GM13977 (cell line): ENCODE data around the gene POU2AF1.

Source experiments
- DNase-seq: peaks from one replicate; pipeline ENCODE4 v3.0.0; 2012; ENCODE audit warnings: low spot score
- in situ Hi-C: fragments of 300-500 bp; cut with MboI; formaldehyde crosslinking; loops from one replicate; pipeline ENCODE4 v1.12.0; 2022; ENCODE audit warnings: low sequenced_read_pairs, low pct_unique_long_range_greater_than_20kb, mixed read lengths, inconsistent platforms; ENCODE audit not compliant: unreplicated experiment
- TF ChIP-seq, protein P1 (sequence below): IDR thresholded peaks from 2 replicates; pipeline ENCODE4 v1.5.1; 2012; ENCODE audit warnings: mild to moderate bottlenecking, control low read depth; ENCODE audit not compliant: insufficient read depth; ENCODE audit errors: extremely low read depth, missing control alignments

Gene POU2AF1

DNA sequence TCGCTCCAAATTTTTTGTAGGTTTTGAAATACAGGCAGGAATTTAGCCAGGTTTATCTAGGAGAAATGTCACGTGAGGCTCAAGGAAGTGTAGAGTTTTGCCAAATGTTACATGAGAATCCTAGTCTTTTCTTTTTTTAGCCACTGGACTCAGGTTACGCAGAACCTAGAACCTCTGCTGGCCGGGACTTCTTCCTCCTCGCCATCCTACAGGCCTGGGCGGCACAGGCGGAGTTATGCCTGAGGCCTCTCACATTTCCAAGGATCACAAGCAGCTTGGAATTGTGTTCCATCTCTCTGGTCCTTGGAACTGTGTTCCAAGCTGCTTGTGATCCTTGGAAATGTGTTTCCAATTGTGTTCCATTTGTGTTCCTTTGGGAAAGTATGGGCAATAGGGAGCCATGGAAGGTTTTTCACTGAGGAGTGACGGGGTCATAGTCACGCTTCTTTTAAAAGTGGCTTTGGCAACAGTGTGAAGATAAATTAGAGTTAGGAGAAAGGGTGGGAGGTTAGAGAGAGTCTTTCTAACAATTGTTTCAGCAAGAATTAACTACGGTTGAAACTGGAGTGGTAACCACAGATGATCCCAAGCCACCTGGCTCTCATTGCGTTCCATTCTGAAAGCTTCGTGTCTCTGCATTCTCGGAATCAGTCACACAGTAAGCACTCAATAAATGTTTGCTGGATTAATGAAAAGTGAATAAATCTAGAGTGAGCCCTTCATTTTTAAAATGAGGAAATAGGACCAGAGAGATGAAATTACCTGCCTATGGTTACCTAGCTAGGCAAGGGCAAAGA is 12.5 kb upstream of the POU2AF1 start:
- no peak for DNase-seq
- in situ Hi-C loops = no loop called here
- TF ChIP-seq, protein P1, sequence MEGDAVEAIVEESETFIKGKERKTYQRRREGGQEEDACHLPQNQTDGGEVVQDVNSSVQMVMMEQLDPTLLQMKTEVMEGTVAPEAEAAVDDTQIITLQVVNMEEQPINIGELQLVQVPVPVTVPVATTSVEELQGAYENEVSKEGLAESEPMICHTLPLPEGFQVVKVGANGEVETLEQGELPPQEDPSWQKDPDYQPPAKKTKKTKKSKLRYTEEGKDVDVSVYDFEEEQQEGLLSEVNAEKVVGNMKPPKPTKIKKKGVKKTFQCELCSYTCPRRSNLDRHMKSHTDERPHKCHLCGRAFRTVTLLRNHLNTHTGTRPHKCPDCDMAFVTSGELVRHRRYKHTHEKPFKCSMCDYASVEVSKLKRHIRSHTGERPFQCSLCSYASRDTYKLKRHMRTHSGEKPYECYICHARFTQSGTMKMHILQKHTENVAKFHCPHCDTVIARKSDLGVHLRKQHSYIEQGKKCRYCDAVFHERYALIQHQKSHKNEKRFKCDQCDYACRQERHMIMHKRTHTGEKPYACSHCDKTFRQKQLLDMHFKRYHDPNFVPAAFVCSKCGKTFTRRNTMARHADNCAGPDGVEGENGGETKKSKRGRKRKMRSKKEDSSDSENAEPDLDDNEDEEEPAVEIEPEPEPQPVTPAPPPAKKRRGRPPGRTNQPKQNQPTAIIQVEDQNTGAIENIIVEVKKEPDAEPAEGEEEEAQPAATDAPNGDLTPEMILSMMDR = no peak

DNA sequence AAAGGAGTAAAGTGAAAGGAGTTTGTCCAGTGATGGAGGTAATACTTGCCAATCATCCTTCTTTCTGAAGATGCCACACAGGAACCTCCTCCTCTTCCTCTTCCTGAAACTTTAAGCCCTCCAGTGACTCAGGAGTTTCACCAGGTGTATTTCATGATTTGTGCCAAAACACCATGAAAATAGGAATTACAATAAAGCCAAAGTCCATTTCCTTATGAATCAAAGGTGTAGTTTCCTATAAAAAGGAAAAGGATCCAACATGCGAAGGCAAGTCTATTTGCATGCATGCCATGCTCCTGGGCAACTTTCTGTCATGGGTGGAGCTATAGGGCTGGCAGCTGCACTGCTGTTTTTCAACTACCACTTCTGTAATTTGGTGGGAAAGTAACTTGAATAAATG is 9.8 kb upstream of the POU2AF1 start:
- in situ Hi-C loops = no loop called here
- TF ChIP-seq, protein P1 = no peak
- DNase-seq = no peak

DNA sequence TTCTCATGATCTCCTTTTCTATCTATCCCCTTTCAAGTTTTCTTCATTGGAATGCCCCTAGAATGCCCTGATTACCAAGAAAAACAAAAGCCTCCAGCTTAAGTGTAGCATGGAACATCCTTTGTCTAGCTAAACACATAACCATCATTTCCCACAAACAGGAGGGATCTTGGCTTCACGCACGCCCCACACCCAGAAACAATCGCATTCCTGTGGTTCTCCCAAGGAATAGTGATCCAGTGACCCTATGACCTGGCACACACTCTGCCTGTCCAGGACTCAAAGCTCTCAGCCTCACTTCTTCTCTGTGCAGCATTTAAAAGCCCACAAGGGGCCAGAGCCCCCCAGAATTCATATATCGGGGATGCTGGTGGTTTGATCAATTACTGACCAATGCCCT is 9.3 kb upstream of the POU2AF1 start:
- no peak for DNase-seq
- in situ Hi-C loops = no loop called here
- TF ChIP-seq, protein P1 = no peak

DNA sequence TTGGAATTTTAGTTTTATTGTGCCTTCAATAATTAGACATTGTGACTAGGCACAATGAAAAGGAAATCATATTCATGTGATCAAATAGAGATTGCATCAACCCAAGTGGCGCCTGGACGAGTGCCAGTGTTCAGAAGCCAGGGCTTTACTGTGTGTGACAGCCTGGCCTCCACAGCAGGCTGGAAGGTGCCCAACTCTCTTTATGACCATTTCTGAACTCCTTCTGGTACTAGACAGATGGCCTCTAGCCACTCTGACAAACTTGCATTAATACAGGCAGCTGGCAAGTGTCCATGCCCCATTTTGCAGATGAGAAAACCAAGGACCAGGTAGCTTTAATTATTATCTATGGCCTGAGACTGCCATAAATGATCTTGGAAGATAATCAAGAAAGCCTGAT is 8.3 kb upstream of the POU2AF1 start:
- in situ Hi-C loops = no loop called here
- no peak for DNase-seq
- TF ChIP-seq, protein P1 = no peak

DNA sequence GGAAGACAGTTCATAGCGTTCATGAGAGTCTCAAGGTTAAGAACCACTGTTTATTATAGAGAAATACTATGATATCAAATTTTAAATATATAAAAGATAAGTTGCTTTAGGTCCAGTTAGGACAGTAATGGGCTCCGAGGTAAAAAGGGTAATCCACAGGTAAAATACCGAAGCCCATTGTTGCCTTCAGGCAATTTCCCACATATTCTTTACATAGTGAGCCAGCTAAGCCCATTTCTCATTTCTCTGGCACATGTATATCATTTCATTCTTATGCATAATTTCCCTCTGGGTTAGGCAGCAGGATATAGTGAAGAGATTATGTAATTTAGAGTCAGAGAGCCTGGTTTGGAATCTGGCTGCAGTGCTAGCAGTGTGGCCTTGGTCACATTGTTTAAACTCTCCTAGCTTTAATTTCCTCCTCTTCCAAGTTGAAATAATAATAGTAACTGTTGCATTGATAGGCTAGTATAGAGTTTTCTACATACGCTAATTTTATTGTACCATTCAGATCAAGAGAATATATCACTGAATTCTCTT is 7.6 kb upstream of the POU2AF1 start:
- no peak for DNase-seq
- TF ChIP-seq, protein P1 = no peak
- in situ Hi-C loops = no loop called here

DNA sequence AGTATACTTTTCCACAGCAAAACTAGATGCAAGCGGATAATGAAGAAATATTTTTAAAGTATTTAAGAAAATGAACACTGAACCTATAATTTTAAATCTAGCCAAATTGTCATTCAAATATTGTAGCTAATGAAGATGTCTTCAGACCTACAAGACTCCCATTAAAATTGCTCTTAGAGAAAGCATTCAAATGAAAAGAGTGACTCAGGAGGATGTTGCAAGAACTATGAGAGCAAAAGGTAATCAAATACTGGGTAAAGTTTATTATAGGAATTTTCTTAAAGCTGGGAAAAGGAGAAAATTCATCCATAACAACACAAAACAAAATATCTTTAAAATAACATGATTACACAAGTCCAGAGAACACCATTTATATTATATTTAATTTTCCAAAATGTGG is 5.4 kb upstream of the POU2AF1 start:
- in situ Hi-C loops = no loop called here
- TF ChIP-seq, protein P1 = no peak
- DNase-seq = no peak
